ENCODE results near the gene KCNE2.
"Not testable (repeated sequence)": the region's sequence is repeated elsewhere in the genome, so short reads cannot be mapped to it uniquely, and the experiment has no call there.

Gene KCNE2

GRCh38 chr21:34383724-34384415, 20.1 kb downstream of the KCNE2 start:
- DNase-seq (ENCODE audit: insufficient read length, low spot score); FAIRE-seq: not testable (repeated sequence)

- not testable (repeated sequence) for FAIRE-seq; DNase-seq (ENCODE audit: insufficient read length, low spot score)
These were observed 36.7 kb downstream of the KCNE2 start for GRCh38 chr21:34400522-34400921.

- not testable (repeated sequence) for DNase-seq (ENCODE audit: insufficient read length, low spot score)
These were observed 40.9 kb downstream of the KCNE2 start for GRCh38 chr21:34404742-34405141.

GRCh38 chr21:34405686-34406085, 41.9 kb downstream of the KCNE2 start:
- not testable (repeated sequence) for FAIRE-seq

More at GRCh38 chr21:34404742-34405141, 40.9 kb downstream of the KCNE2 start:
- FAIRE-seq, result not testable (repeated sequence)

DNA sequence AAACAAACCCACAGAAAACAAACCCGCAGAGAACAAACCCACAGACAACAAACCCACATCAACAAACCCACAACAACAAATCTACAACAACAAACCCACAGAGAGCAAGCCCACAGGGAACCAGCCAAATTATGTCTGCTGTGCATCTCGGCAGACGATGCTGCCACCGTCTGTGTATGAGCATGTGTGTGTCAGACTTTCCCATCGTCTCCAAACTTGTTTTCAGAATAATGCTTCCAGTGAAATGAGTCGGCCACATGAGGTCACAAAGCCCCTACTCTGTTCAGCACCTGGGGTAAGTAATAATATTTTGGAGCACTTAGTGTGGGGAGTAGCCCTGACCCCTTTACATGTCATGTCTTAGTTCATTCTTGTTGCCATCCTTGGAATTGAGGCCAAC, 42.3 kb downstream of the KCNE2 start:
- FAIRE-seq; DNase-seq (ENCODE audit: insufficient read length, low spot score): not testable (repeated sequence)

More at GRCh38 chr21:34405686-34406085, 41.9 kb downstream of the KCNE2 start:
- DNase-seq (ENCODE audit: insufficient read length, low spot score), result not testable (repeated sequence)

DNA sequence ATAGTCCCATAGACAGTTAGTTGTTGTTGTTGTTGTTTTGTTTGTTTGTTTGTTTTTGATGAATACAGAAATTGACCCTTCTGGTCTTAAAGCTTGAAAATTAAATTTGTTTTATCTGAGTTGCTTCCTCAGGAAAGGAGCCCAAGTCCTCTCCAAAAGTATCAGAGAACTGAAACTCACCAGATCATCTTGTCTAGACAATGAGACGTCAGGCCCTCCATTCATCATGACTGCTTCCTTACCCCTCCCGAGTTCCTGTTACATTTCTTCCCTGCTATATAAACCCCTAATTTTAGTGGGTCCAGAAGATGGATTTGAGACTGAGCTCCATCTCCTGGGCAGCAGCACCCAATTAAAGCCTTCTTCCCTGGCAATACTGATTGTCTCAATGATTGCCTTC, 42.9 kb downstream of the KCNE2 start:
- not testable (repeated sequence) for DNase-seq (ENCODE audit: insufficient read length, low spot score); FAIRE-seq

DNA sequence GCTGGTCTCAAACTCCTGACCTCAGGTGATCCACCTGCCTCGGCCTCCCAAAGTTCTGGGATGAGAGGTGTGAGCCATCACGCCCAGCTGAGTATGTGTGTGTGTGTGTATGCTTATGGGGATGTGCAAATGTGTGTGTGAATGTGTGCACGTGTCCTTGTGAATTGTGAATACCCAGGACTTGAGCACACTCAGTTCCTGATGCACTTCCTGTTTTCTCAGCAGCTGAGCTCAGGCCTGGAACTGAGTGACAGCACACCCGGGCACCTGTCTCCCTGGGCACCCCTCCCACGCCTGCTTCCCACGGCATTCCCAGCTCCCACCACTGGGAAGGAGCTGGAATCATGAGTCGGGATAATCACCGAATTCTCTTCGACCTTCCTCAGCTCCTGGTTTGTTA, 43.5 kb downstream of the KCNE2 start:
- FAIRE-seq, result not testable (repeated sequence)

DNA sequence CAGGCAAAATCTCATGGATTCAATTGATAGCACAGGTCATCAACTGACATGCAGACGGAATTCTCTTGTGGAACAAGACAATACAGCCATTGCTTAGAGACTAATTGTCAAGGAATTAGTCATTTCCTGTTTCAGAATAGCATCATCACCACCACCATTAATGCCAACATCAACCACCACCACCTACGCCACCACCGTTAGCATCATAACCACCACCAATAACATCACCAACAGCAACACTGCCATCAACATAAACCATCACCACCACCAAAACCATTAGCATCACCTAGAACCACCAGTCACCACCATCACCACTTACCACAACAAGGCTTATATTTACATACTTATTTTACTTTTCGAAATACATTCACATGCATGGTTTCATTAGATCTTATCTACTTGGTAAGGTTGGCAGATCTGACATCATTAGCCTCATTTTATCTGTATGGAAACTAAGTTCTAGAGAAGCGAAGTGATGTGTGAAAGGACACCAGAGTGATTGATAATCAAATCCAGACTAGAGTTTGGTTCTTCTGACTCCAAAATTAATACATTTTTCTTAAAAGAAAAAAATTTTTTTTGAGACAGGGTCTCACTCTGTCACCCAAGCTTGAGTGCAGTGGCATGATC, 53.8 kb downstream of the KCNE2 start:
- not testable (repeated sequence) for FAIRE-seq; DNase-seq (ENCODE audit: insufficient read length, low spot score)

More for the DNA sequence above, 43.5 kb downstream of the KCNE2 start:
- not testable (repeated sequence) for DNase-seq (ENCODE audit: insufficient read length, low spot score)
